Measurements from ENCODE around the gene TDRD7. TPM values are rescaled to one million over a fixed set of nuclear protein-coding genes. Genes with fewer than 3 reads are reported as not detected.

Gene TDRD7
- total and polyA plus RNA-seq, 2 of the 13 experiments (the other 11 are each of a cell fraction or from before 2014, with no cell fraction given): 9.8 to 15.5 TPM

GRCh38 chr9:97387504-97387886 is 24.4 kb upstream of the TDRD7 start (continued):
- TF ChIP-seq ATRX (CRISPR knock-in tag; IDR thresholded peaks at IDR 0.05; ENCODE audit: borderline replicate concordance) (no peak), CEBPZ (IDR thresholded peaks at IDR 0.05; ENCODE audit: low read length) (no peak), ZNF292 (CRISPR knock-in tag; IDR thresholded peaks at IDR 0.05; ENCODE audit: borderline replicate concordance, low read depth) (no peak), RNF219 (CRISPR knock-in tag; IDR thresholded peaks at IDR 0.05) (no peak), ZNF256 (CRISPR knock-in tag; conservative IDR thresholded peaks at IDR 0.05) (no peak), KDM6A (CRISPR knock-in tag; IDR thresholded peaks at IDR 0.05; ENCODE audit: low read depth) (no peak), ZFP82 (CRISPR knock-in tag; IDR thresholded peaks at IDR 0.05; ENCODE audit: borderline replicate concordance) (no peak), ZNF614 (CRISPR knock-in tag; IDR thresholded peaks at IDR 0.05; ENCODE audit: borderline replicate concordance) (no peak), ATF7 (IDR thresholded peaks at IDR 0.05) (no peak), ATF7 (CRISPR knock-in tag; IDR thresholded peaks at IDR 0.05) (no peak), ZNF280B (CRISPR knock-in tag; IDR thresholded peaks at IDR 0.05; ENCODE audit: borderline replicate concordance) (no peak), ZNF343 (CRISPR knock-in tag; IDR thresholded peaks at IDR 0.05) (no peak), ZNF3 (CRISPR knock-in tag; IDR thresholded peaks at IDR 0.05) (no peak), ETV5 (CRISPR knock-in tag; IDR thresholded peaks at IDR 0.05; ENCODE audit: borderline replicate concordance) (no peak), MLX (CRISPR knock-in tag; IDR thresholded peaks at IDR 0.05) (no peak), ZBTB46 (CRISPR knock-in tag; IDR thresholded peaks at IDR 0.05; ENCODE audit: borderline replicate concordance) (no peak), ERF (CRISPR knock-in tag; IDR thresholded peaks at IDR 0.05) (no peak), HHEX (CRISPR knock-in tag; IDR thresholded peaks at IDR 0.05) (no peak), BRF2 (CRISPR knock-in tag; IDR thresholded peaks at IDR 0.05) (no peak), DNMT1 (CRISPR knock-in tag; IDR thresholded peaks at IDR 0.05) (0 out of 2 replicates have a peak, but pooled peaks have one; percentile 50), GABPB1 (CRISPR knock-in tag; IDR thresholded peaks at IDR 0.05) (peak; percentile 8; the same call in 1 of the 2 replicates), PHF20 (CRISPR knock-in tag; IDR thresholded peaks at IDR 0.05) (no peak)

Measured in HepG2 (cell line).